Liver (tissue), 9 donors: ENCODE data around the gene SDF2L1. TPM values are rescaled to one million over a fixed set of nuclear protein-coding genes. Genes with fewer than 3 reads are reported as not detected.

ENCODE experiments used
- DNase-seq: peaks from one replicate; pipeline ENCODE4 v3.0.0-alpha.2; 2017; ENCODE audit warnings: low spot score
- H3K27ac ChIP-seq, 2 donors: one replicate each; pipeline ENCODE4 v1.7.0; 2013; ENCODE audit warnings: inconsistent platforms in 2 of 2, low read length in 2 of 2, control low read depth in 1 of 2, low read depth in 1 of 2, mild to moderate bottlenecking in 1 of 2
- H3K27me3 ChIP-seq, 4 donors: one replicate each; pipeline versions ENCODE4 v1.6.1 to v1.7.0; 2013; ENCODE audit warnings: low read length in 3 of 4, inconsistent platforms in 1 of 4, mild to moderate bottlenecking in 1 of 4, moderate library complexity in 1 of 4; ENCODE audit not compliant: control insufficient read depth in 4 of 4, insufficient read depth in 4 of 4
- H3K36me3 ChIP-seq, 4 donors: one replicate each; pipeline versions ENCODE4 v1.6.1 to v1.7.0; 2013; ENCODE audit warnings: low read length in 3 of 4, mild to moderate bottlenecking in 3 of 4, low read depth in 1 of 4, moderate library complexity in 1 of 4; ENCODE audit not compliant: control insufficient read depth in 4 of 4, insufficient read depth in 3 of 4
- H3K4me1 ChIP-seq, 4 donors: one replicate each; pipeline versions ENCODE4 v1.6.1 to v1.7.0; 2013; ENCODE audit warnings: low read length in 3 of 4, mild to moderate bottlenecking in 3 of 4, moderate library complexity in 1 of 4; ENCODE audit not compliant: control insufficient read depth in 4 of 4, insufficient read depth in 4 of 4
- H3K4me3 ChIP-seq, 3 donors: one replicate each; pipeline versions ENCODE4 v1.6.1 to v1.7.0; 2013; ENCODE audit warnings: low read length in 3 of 3, control low read depth in 1 of 3, low read depth in 1 of 3, mild to moderate bottlenecking in 1 of 3
- H3K9ac ChIP-seq, 2 donors: one replicate each; pipeline ENCODE4 v1.7.0; 2013; ENCODE audit warnings: low read length in 2 of 2, mild to moderate bottlenecking in 2 of 2, moderate library complexity in 2 of 2, control low read depth in 1 of 2, low read depth in 1 of 2
- H3K9me3 ChIP-seq, 4 donors: one replicate each; pipeline versions ENCODE4 v1.6.1 to v1.7.0; 2013; ENCODE audit warnings: low read length in 3 of 4; ENCODE audit not compliant: control insufficient read depth in 4 of 4
- CTCF ChIP-seq: fragments of 150-350 bp; IDR thresholded peaks from 2 replicates; pipeline ENCODE4 v1.5.1; 2017; ENCODE audit warnings: improper control_type of control experiment, low read depth, low read length; ENCODE audit not compliant: missing input control
- EGR1 ChIP-seq, 2 donors: IDR thresholded peaks; 2 replicates each; pipeline ENCODE4 v1.6.1; 2016 to 2018; ENCODE audit warnings: antibody characterized with exemption in 2 of 2, low read depth in 2 of 2
- FOXA1 ChIP-seq: IDR thresholded peaks from 2 replicates; pipeline ENCODE4 v1.6.1; 2016; ENCODE audit warnings: antibody characterized with exemption
- FOXA2 ChIP-seq: IDR thresholded peaks from 2 replicates; pipeline ENCODE4 v1.6.1; 2016; ENCODE audit warnings: antibody characterized with exemption
- GABPA ChIP-seq, 2 donors: IDR thresholded peaks in 1 of 2; conservative IDR thresholded peaks in 1 of 2; 2 replicates each; pipeline ENCODE4 v1.6.1; 2016; ENCODE audit warnings: antibody characterized with exemption in 2 of 2, mild to moderate bottlenecking in 1 of 2, moderate library complexity in 1 of 2
- HNF4A ChIP-seq, 2 donors: conservative IDR thresholded peaks; 2 replicates each; pipeline ENCODE4 v1.6.1; 2016; ENCODE audit warnings: antibody characterized with exemption in 2 of 2, mild to moderate bottlenecking in 2 of 2
- HNF4G ChIP-seq: IDR thresholded peaks from 2 replicates; pipeline ENCODE4 v1.6.1; 2016; ENCODE audit warnings: antibody characterized with exemption
- JUND ChIP-seq, 2 donors: IDR thresholded peaks; 2 replicates each; pipeline ENCODE4 v1.6.1; 2016; ENCODE audit warnings: antibody characterized with exemption in 2 of 2
- MAX ChIP-seq: IDR thresholded peaks from 2 replicates; pipeline ENCODE4 v1.6.1; 2016; ENCODE audit warnings: antibody characterized with exemption
- NR2F2 ChIP-seq: IDR thresholded peaks from 2 replicates; pipeline ENCODE4 v1.6.1; 2016; ENCODE audit warnings: antibody characterized with exemption
- RAD21 ChIP-seq, 2 donors: IDR thresholded peaks; 2 replicates each; pipeline ENCODE4 v1.6.1; 2016; ENCODE audit warnings: antibody characterized with exemption in 2 of 2, mild to moderate bottlenecking in 2 of 2
- RXRA ChIP-seq, 2 donors: IDR thresholded peaks; 2 replicates each; pipeline ENCODE4 v1.6.1; 2017 to 2018; ENCODE audit warnings: antibody characterized with exemption in 2 of 2, mild to moderate bottlenecking in 1 of 2
- SP1 ChIP-seq: IDR thresholded peaks from 2 replicates; pipeline ENCODE4 v1.6.1; 2018; ENCODE audit warnings: antibody characterized with exemption, mild to moderate bottlenecking
- TAF1 ChIP-seq: conservative IDR thresholded peaks from 2 replicates; pipeline ENCODE4 v1.6.1; 2016; ENCODE audit warnings: antibody characterized with exemption, mild to moderate bottlenecking
- YY1 ChIP-seq: IDR thresholded peaks from 2 replicates; pipeline ENCODE4 v1.6.1; 2016; ENCODE audit warnings: antibody characterized with exemption, mild to moderate bottlenecking
- WGBS: extraction: QIAGEN DNeasy Blood & Tissue Kit; methylation state at CpG from one replicate; pipeline ENCODE4 v1.1.7; 2013; 5-methylcytosine and 5-hydroxymethylcytosine counted together
- polyA plus RNA-seq, 2 donors: library from polyadenylated mRNA; stranded (reverse) in 1 of 2; unstranded in 1 of 2; fragments of 200-250 nt in 1 of 2; fragments of >200 nt in 1 of 2; fragmentation: Nextera tagmentation in 1 of 2; extraction: Ambion mirVana in 1 of 2; gene quantifications; one replicate each; pipeline versions ENCODE4 v1.2.1 to v1.2.3, GENCODE V29; 2013 to 2015
- total RNA-seq, 2 donors: library from RNA; depleted of rRNA; stranded (reverse); fragments of >200 nt; gene quantifications; one replicate each; pipeline ENCODE4 v1.2.3, GENCODE V29; 2014
- TF ChIP-seq, protein P1 (sequence below): IDR thresholded peaks from 2 replicates; pipeline ENCODE4 v1.6.1; 2016; ENCODE audit warnings: antibody characterized with exemption, mild to moderate bottlenecking
- TF ChIP-seq, protein P2 (sequence below): IDR thresholded peaks from 2 replicates; pipeline ENCODE4 v1.6.1; 2016; ENCODE audit warnings: antibody characterized with exemption
- TF ChIP-seq, protein P3 (sequence below): IDR thresholded peaks from 2 replicates; pipeline ENCODE4 v1.6.1; 2016; ENCODE audit warnings: antibody characterized with exemption
- donor health status: healthy.
- donor health status: healthy.
- donor health status: healthy.
- donor health status: healthy.
- donor health status: healthy.

The SDF2L1 gene
- total and polyA plus RNA-seq, 4 donors = 36.3 to 173 (median 82.9) TPM

GRCh38 chr22:21672107-21672629 is 30.1 kb downstream of the SDF2L1 start:
- no peak for DNase-seq
- no peak for TF ChIP-seq RAD21 (IDR thresholded peaks at IDR 0.05)
- H3K9ac ChIP-seq = no peak overlapping the region
- no peaks in the 10 kb centered on the region for H3K27me3 ChIP-seq
- peaks cover 0 to 5% (median 0%) of the 10 kb centered on the region in 4 donors for H3K4me1 ChIP-seq
- H3K27ac ChIP-seq = no peak overlapping the region
- WGBS = 87% methylated on average over 6 of the region's 6 CpGs
- no peak overlapping the region for H3K4me3 ChIP-seq
- no peaks in the 10 kb centered on the region for H3K9me3 ChIP-seq
- H3K36me3 ChIP-seq = peaks cover 4 to 39% (median 21%) of the 10 kb centered on the region in 4 donors

DNA sequence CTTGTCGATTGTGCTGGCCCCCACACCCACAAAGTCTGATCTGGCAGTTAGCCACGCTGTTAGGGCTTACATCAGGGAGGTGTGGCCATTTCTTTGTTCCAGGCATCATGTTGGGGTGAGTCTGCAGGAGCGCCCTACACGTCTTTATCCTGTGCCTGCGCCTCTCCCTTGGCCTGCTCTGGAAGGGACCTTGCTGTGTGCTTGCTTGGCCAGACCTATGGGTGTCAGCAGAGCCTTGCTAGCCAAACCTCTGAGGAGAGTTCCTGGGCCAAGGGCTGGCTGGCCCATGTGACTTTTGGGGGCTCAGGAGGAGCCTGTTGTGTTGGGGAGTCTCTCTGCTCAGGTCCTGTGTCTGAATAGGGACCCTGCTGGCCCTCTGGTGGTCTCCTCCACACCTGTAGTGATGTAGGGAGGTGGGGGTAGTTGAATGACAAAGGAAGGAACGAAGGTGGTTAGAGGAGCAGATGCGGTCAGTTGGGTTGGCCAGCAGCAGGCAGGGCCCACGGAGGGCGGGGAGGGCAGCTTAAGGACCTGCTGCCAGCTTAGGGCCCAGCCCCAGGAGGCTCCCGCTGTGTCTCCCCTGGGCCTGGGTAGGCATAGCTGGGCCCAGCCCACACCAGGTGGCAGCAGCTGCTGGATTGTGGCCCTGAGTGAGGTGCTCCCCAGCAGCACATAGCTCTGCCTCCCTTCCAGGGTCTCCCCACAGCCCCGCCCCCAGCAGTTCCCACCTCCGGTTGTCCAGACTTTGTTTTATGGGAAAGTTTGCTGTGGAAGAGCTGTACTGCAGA is 31.6 kb downstream of the SDF2L1 start:
- Histone ChIP-seq H3K4me3 (no peak overlapping the region), H3K27me3 (no peaks in the 10 kb centered on the region), H3K27ac (no peak overlapping the region), H3K4me1 (peaks cover 2 to 10% (median 5%) of the 10 kb centered on the region in 4 donors), H3K9me3 (no peaks in the 10 kb centered on the region), H3K36me3 (peaks cover 4 to 39% (median 21%) of the 10 kb centered on the region in 4 donors), H3K9ac (no peak overlapping the region)
- no peak for DNase-seq
- TF ChIP-seq, protein P1, sequence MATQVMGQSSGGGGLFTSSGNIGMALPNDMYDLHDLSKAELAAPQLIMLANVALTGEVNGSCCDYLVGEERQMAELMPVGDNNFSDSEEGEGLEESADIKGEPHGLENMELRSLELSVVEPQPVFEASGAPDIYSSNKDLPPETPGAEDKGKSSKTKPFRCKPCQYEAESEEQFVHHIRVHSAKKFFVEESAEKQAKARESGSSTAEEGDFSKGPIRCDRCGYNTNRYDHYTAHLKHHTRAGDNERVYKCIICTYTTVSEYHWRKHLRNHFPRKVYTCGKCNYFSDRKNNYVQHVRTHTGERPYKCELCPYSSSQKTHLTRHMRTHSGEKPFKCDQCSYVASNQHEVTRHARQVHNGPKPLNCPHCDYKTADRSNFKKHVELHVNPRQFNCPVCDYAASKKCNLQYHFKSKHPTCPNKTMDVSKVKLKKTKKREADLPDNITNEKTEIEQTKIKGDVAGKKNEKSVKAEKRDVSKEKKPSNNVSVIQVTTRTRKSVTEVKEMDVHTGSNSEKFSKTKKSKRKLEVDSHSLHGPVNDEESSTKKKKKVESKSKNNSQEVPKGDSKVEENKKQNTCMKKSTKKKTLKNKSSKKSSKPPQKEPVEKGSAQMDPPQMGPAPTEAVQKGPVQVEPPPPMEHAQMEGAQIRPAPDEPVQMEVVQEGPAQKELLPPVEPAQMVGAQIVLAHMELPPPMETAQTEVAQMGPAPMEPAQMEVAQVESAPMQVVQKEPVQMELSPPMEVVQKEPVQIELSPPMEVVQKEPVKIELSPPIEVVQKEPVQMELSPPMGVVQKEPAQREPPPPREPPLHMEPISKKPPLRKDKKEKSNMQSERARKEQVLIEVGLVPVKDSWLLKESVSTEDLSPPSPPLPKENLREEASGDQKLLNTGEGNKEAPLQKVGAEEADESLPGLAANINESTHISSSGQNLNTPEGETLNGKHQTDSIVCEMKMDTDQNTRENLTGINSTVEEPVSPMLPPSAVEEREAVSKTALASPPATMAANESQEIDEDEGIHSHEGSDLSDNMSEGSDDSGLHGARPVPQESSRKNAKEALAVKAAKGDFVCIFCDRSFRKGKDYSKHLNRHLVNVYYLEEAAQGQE = no peak
- TF ChIP-seq MAX (no peak), CTCF (no peak), RXRA (IDR thresholded peaks at IDR 0.05) (no peak), EGR1 (IDR thresholded peaks at IDR 0.05; ENCODE audit: low read depth in 2 of 2) (no peak), TAF1 (no peak), NR2F2 (no peak), YY1 (no peak), FOXA2 (no peak), GABPA (IDR thresholded peaks at IDR 0.05 in 1 of 2, conservative IDR thresholded peaks at IDR 0.05 in 1 of 2) (no peak), SP1 (no peak), HNF4G (no peak), JUND (IDR thresholded peaks at IDR 0.05) (no peak), HNF4A (conservative IDR thresholded peaks at IDR 0.05) (no peak), RAD21 (IDR thresholded peaks at IDR 0.05) (no peak), FOXA1 (no peak)
- TF ChIP-seq, protein P2, sequence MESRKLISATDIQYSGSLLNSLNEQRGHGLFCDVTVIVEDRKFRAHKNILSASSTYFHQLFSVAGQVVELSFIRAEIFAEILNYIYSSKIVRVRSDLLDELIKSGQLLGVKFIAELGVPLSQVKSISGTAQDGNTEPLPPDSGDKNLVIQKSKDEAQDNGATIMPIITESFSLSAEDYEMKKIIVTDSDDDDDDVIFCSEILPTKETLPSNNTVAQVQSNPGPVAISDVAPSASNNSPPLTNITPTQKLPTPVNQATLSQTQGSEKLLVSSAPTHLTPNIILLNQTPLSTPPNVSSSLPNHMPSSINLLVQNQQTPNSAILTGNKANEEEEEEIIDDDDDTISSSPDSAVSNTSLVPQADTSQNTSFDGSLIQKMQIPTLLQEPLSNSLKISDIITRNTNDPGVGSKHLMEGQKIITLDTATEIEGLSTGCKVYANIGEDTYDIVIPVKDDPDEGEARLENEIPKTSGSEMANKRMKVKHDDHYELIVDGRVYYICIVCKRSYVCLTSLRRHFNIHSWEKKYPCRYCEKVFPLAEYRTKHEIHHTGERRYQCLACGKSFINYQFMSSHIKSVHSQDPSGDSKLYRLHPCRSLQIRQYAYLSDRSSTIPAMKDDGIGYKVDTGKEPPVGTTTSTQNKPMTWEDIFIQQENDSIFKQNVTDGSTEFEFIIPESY = no peak
- TF ChIP-seq, protein P3, sequence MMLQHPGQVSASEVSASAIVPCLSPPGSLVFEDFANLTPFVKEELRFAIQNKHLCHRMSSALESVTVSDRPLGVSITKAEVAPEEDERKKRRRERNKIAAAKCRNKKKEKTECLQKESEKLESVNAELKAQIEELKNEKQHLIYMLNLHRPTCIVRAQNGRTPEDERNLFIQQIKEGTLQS = no peak
- WGBS = 97% methylated on average over 12 of the region's 12 CpGs
